IMR-90 (cell line): ENCODE measurements around the gene DPF3.

ENCODE experiments used
- CEBPB ChIP-seq: IDR thresholded peaks from 2 replicates; pipeline ENCODE4 v1.6.1; 2012; ENCODE audit warnings: low read depth, low read length, improper control_type of control experiment
- FOS ChIP-seq: fragments of 150-350 bp; IDR thresholded peaks from 2 replicates; pipeline ENCODE4 v1.6.1; 2016; ENCODE audit warnings: low read depth, low read length
- MAFK ChIP-seq: IDR thresholded peaks from 2 replicates; pipeline ENCODE4 v1.6.1; 2012; ENCODE audit warnings: low read depth, low read length, improper control_type of control experiment
- POLR2A ChIP-seq: IDR thresholded peaks from 2 replicates; pipeline ENCODE4 v1.6.1; 2012; ENCODE audit warnings: mild to moderate bottlenecking, low read depth, low read length
- TF ChIP-seq, protein P1 (sequence below): conservative IDR thresholded peaks from 2 replicates; pipeline ENCODE4 v1.5.1; 2012; ENCODE audit warnings: mild to moderate bottlenecking, low read depth, low read length, improper control_type of control experiment

DNA sequence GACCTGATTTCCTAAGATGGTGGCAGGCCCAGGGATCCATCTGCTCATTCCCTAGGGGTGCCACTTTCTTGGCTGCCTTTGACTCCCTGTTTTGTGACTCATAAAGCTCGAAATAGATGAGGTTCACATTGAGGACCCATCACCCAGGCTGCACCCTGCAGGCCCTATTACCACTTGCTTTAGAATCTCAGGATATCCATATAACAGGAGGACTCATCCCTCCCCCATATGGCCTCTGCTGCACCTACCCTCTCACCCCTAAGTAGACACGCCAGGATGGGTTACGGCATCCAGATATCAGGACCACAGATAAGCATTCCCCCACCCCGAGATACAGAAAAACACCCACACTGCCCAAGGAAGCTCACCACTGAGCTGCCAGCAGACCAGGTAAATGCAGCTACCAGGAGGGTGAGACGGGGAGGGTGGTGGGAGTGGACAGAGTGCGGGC, 155.7 kb downstream of the DPF3 start:
- TF ChIP-seq, protein P1, sequence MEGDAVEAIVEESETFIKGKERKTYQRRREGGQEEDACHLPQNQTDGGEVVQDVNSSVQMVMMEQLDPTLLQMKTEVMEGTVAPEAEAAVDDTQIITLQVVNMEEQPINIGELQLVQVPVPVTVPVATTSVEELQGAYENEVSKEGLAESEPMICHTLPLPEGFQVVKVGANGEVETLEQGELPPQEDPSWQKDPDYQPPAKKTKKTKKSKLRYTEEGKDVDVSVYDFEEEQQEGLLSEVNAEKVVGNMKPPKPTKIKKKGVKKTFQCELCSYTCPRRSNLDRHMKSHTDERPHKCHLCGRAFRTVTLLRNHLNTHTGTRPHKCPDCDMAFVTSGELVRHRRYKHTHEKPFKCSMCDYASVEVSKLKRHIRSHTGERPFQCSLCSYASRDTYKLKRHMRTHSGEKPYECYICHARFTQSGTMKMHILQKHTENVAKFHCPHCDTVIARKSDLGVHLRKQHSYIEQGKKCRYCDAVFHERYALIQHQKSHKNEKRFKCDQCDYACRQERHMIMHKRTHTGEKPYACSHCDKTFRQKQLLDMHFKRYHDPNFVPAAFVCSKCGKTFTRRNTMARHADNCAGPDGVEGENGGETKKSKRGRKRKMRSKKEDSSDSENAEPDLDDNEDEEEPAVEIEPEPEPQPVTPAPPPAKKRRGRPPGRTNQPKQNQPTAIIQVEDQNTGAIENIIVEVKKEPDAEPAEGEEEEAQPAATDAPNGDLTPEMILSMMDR = no peak
- no peak for TF ChIP-seq FOS
- no peak for TF ChIP-seq POLR2A
- TF ChIP-seq CEBPB = no peak
- TF ChIP-seq MAFK = no peak
